ENCODE measurements around the gene LDB1. TPM values are rescaled to one million over a fixed set of nuclear protein-coding genes. Genes with fewer than 3 reads are reported as not detected.

Gene LDB1
- total RNA-seq, 1 experiment from 2014 or later: 100 TPM

DNA sequence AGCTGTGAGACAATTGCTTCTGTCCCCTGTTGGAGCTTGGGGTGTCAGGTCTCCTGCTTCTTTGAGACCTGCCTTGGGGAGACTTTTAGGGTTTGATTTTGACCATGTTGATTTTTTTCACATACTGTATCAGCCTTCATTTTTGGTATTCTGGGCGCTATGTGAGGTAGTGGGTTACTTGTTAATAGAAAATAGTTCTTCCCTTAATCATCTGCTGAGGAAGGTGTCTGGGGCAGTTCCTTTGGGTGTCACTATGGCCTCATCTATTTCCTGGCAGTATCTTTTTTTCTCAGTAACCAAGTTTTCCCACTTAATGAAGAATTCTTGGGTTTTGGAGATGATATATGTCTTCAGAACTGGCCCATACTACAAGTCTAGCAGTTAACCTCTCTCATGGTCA lies 27.4 kb upstream of the LDB1 start:
- Mint-ChIP-seq H3K4me3 (no peak overlapping the region), H3K27ac (no peak overlapping the region), H3K9me3 (no peaks in the 10 kb centered on the region), H3K27me3 (ENCODE audit: low read depth) (no peaks in the 10 kb centered on the region), H3K4me1 (peaks cover 13% of the 10 kb centered on the region), H3K36me3 (peaks cover 73% of the 10 kb centered on the region)
- ChIA-PET POLR2A (no interaction called here), CTCF (interaction anchor here (0.9 to 1.4 kb wide), 2 partner anchors 10 to 26 kb away, joined by 3 read pairs; no protein-coding TSS in a partner anchor)
- DNase-seq (ENCODE audit: low spot score) (no peak), ATAC-seq (no peak)
- TF ChIP-seq, protein P1, sequence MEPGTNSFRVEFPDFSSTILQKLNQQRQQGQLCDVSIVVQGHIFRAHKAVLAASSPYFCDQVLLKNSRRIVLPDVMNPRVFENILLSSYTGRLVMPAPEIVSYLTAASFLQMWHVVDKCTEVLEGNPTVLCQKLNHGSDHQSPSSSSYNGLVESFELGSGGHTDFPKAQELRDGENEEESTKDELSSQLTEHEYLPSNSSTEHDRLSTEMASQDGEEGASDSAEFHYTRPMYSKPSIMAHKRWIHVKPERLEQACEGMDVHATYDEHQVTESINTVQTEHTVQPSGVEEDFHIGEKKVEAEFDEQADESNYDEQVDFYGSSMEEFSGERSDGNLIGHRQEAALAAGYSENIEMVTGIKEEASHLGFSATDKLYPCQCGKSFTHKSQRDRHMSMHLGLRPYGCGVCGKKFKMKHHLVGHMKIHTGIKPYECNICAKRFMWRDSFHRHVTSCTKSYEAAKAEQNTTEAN (CRISPR knock-in tag; IDR thresholded peaks at IDR 0.05): no peak
- TF ChIP-seq NFYB (CRISPR knock-in tag; conservative IDR thresholded peaks at IDR 0.05; ENCODE audit: low read depth): no peak
- TF ChIP-seq, protein P2, sequence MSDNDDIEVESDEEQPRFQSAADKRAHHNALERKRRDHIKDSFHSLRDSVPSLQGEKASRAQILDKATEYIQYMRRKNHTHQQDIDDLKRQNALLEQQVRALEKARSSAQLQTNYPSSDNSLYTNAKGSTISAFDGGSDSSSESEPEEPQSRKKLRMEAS (CRISPR knock-in tag; IDR thresholded peaks at IDR 0.05): no peak
- TF ChIP-seq TCF7 (CRISPR knock-in tag; IDR thresholded peaks at IDR 0.05; ENCODE audit: low read depth): no peak
- TF ChIP-seq, protein P3, sequence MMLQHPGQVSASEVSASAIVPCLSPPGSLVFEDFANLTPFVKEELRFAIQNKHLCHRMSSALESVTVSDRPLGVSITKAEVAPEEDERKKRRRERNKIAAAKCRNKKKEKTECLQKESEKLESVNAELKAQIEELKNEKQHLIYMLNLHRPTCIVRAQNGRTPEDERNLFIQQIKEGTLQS (CRISPR knock-in tag; conservative IDR thresholded peaks at IDR 0.05): no peak
- TF ChIP-seq, protein P4, sequence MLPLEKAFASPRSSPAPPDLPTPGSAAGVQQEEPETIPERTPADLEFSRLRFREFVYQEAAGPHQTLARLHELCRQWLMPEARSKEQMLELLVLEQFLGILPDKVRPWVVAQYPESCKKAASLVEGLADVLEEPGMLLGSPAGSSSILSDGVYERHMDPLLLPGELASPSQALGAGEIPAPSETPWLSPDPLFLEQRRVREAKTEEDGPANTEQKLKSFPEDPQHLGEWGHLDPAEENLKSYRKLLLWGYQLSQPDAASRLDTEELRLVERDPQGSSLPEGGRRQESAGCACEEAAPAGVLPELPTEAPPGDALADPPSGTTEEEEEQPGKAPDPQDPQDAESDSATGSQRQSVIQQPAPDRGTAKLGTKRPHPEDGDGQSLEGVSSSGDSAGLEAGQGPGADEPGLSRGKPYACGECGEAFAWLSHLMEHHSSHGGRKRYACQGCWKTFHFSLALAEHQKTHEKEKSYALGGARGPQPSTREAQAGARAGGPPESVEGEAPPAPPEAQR (CRISPR knock-in tag; IDR thresholded peaks at IDR 0.05): no peak
- no peak for TF ChIP-seq SMAD3 (CRISPR knock-in tag; IDR thresholded peaks at IDR 0.05; ENCODE audit: borderline replicate concordance)
- TF ChIP-seq MXD4 (CRISPR knock-in tag; IDR thresholded peaks at IDR 0.05; ENCODE audit: borderline replicate concordance): no peak
- no peak for TF ChIP-seq SOX15 (CRISPR knock-in tag; IDR thresholded peaks at IDR 0.05)
- TF ChIP-seq SMAD4 (CRISPR knock-in tag; IDR thresholded peaks at IDR 0.05): no peak
- no peak for TF ChIP-seq HMGA2 (CRISPR knock-in tag; IDR thresholded peaks at IDR 0.05)
- TF ChIP-seq MYBL2 (CRISPR knock-in tag; IDR thresholded peaks at IDR 0.05): no peak
- no peak for TF ChIP-seq NFATC4 (CRISPR knock-in tag; IDR thresholded peaks at IDR 0.05)
- TF ChIP-seq, protein P5, sequence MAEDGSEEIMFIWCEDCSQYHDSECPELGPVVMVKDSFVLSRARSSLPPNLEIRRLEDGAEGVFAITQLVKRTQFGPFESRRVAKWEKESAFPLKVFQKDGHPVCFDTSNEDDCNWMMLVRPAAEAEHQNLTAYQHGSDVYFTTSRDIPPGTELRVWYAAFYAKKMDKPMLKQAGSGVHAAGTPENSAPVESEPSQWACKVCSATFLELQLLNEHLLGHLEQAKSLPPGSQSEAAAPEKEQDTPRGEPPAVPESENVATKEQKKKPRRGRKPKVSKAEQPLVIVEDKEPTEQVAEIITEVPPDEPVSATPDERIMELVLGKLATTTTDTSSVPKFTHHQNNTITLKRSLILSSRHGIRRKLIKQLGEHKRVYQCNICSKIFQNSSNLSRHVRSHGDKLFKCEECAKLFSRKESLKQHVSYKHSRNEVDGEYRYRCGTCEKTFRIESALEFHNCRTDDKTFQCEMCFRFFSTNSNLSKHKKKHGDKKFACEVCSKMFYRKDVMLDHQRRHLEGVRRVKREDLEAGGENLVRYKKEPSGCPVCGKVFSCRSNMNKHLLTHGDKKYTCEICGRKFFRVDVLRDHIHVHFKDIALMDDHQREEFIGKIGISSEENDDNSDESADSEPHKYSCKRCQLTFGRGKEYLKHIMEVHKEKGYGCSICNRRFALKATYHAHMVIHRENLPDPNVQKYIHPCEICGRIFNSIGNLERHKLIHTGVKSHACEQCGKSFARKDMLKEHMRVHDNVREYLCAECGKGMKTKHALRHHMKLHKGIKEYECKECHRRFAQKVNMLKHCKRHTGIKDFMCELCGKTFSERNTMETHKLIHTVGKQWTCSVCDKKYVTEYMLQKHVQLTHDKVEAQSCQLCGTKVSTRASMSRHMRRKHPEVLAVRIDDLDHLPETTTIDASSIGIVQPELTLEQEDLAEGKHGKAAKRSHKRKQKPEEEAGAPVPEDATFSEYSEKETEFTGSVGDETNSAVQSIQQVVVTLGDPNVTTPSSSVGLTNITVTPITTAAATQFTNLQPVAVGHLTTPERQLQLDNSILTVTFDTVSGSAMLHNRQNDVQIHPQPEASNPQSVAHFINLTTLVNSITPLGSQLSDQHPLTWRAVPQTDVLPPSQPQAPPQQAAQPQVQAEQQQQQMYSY (CRISPR knock-in tag; IDR thresholded peaks at IDR 0.05): no peak

DNA sequence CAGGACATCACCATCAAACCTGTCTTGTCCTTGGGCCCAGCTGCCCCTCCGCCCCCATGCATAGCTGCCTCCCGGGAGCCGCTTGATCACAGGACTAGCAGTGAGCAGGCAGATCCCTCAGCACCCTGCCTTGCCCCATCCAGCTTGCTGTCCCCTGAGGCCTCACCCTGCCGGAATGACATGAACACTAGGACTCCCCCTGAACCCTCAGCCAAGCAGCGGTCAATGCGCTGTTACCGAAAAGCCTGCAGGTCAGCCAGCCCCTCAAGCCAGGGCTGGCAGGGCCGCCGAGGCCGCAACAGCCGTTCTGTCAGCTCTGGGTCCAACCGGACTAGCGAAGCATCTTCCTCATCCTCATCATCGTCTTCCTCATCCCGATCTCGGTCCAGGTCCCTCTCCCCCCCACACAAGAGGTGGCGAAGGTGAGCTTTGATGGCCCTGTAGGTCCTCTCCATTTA lies 26.8 kb upstream of the LDB1 start:
- Mint-ChIP-seq H3K27ac (no peak overlapping the region), H3K36me3 (peaks cover 74% of the 10 kb centered on the region), H3K4me1 (peaks cover 13% of the 10 kb centered on the region), H3K27me3 (ENCODE audit: low read depth) (no peaks in the 10 kb centered on the region), H3K4me3 (no peak overlapping the region), H3K9me3 (no peaks in the 10 kb centered on the region)
- ChIA-PET CTCF (interaction anchor here (0.9 kb wide), 1 partner anchor 25 kb away, joined by 3 read pairs; no protein-coding TSS in a partner anchor), POLR2A (no interaction called here)
- DNase-seq (ENCODE audit: low spot score) (no peak), ATAC-seq (no peak)
- TF ChIP-seq ZNF232 (CRISPR knock-in tag; IDR thresholded peaks at IDR 0.05) (no peak), PRRX2 (CRISPR knock-in tag; IDR thresholded peaks at IDR 0.05) (no peak), TEAD1 (CRISPR knock-in tag; IDR thresholded peaks at IDR 0.05) (no peak), FOXJ3 (CRISPR knock-in tag; IDR thresholded peaks at IDR 0.05; ENCODE audit: borderline replicate concordance) (no peak), NR1H2 (CRISPR knock-in tag; IDR thresholded peaks at IDR 0.05) (no peak), SMAD4 (CRISPR knock-in tag; IDR thresholded peaks at IDR 0.05) (no peak), NFE2L1 (CRISPR knock-in tag; IDR thresholded peaks at IDR 0.05) (no peak), RELA (CRISPR knock-in tag; IDR thresholded peaks at IDR 0.05; ENCODE audit: borderline replicate concordance) (no peak), IRF2 (CRISPR knock-in tag; IDR thresholded peaks at IDR 0.05; ENCODE audit: borderline replicate concordance, low read depth) (no peak), TP53 (CRISPR knock-in tag; IDR thresholded peaks at IDR 0.05) (no peak), CREB1 (CRISPR knock-in tag; IDR thresholded peaks at IDR 0.05) (no peak), GTF2I (CRISPR knock-in tag; conservative IDR thresholded peaks at IDR 0.05) (no peak), FOXK1 (CRISPR knock-in tag; IDR thresholded peaks at IDR 0.05) (no peak)
- TF ChIP-seq, protein P6, sequence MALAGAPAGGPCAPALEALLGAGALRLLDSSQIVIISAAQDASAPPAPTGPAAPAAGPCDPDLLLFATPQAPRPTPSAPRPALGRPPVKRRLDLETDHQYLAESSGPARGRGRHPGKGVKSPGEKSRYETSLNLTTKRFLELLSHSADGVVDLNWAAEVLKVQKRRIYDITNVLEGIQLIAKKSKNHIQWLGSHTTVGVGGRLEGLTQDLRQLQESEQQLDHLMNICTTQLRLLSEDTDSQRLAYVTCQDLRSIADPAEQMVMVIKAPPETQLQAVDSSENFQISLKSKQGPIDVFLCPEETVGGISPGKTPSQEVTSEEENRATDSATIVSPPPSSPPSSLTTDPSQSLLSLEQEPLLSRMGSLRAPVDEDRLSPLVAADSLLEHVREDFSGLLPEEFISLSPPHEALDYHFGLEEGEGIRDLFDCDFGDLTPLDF (CRISPR knock-in tag; IDR thresholded peaks at IDR 0.05): no peak
- TF ChIP-seq, protein P7, sequence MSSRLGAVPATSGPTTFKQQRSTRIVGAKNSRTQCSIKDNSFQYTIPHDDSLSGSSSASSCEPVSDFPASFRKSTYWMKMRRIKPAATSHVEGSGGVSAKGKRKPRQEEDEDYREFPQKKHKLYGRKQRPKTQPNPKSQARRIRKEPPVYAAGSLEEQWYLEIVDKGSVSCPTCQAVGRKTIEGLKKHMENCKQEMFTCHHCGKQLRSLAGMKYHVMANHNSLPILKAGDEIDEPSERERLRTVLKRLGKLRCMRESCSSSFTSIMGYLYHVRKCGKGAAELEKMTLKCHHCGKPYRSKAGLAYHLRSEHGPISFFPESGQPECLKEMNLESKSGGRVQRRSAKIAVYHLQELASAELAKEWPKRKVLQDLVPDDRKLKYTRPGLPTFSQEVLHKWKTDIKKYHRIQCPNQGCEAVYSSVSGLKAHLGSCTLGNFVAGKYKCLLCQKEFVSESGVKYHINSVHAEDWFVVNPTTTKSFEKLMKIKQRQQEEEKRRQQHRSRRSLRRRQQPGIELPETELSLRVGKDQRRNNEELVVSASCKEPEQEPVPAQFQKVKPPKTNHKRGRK (CRISPR knock-in tag; IDR thresholded peaks at IDR 0.05; ENCODE audit: borderline replicate concordance): no peak

Measured in WTC11 (cell line).